Glutamatergic neuron (in vitro differentiated cells): ENCODE data around the gene CCDC154. TPM values are rescaled to one million over a fixed set of nuclear protein-coding genes. Genes with fewer than 3 reads are reported as not detected.

Source experiments
- DNase-seq: peaks from one replicate; pipeline ENCODE4 v3.0.0; 2022
- H3K27ac Mint-ChIP-seq: one replicate; pipeline ENCODE4 v1.8.0; 2020; ENCODE audit warnings: mild to moderate bottlenecking, mixed read lengths, inconsistent platforms; ENCODE audit not compliant: unreplicated experiment
- H3K27me3 Mint-ChIP-seq: one replicate; pipeline ENCODE4 v1.8.0; 2020; ENCODE audit warnings: mild to moderate bottlenecking, moderate library complexity, mixed read lengths, inconsistent platforms; ENCODE audit not compliant: unreplicated experiment
- H3K36me3 Mint-ChIP-seq: one replicate; pipeline ENCODE4 v1.8.0; 2020; ENCODE audit warnings: mild to moderate bottlenecking, mixed read lengths, inconsistent platforms; ENCODE audit not compliant: unreplicated experiment
- H3K4me1 Mint-ChIP-seq: one replicate; pipeline ENCODE4 v1.8.0; 2020; ENCODE audit warnings: mild to moderate bottlenecking, low read depth, mixed read lengths, inconsistent platforms; ENCODE audit not compliant: unreplicated experiment
- H3K4me3 Mint-ChIP-seq: one replicate; pipeline ENCODE4 v1.8.0; 2020; ENCODE audit warnings: mild to moderate bottlenecking, mixed read lengths, inconsistent platforms; ENCODE audit not compliant: unreplicated experiment
- H3K9me3 Mint-ChIP-seq: one replicate; pipeline ENCODE4 v1.8.0; 2020; ENCODE audit warnings: mild to moderate bottlenecking, moderate library complexity, mixed read lengths, inconsistent platforms; ENCODE audit not compliant: unreplicated experiment
- total RNA-seq: library from RNA; stranded (reverse); fragmentation: NEBNext Ultra II Directional; extraction: Animal tissue kit (Norgen Biotek cat#: 25700); gene quantifications from one replicate; pipeline ENCODE4 v1.2.1, GENCODE V29; 2021; ENCODE audit not compliant: unreplicated experiment
- TF ChIP-seq, protein P1 (sequence below): fragments of 200-600 bp; sonication (generic); IDR thresholded peaks from one replicate; pipeline ENCODE4 v1.5.0; 2021; ENCODE audit not compliant: partially characterized antibody, unreplicated experiment

Gene CCDC154
- total RNA-seq, 1 donor from 2014 or later = 4.2 TPM

DNA sequence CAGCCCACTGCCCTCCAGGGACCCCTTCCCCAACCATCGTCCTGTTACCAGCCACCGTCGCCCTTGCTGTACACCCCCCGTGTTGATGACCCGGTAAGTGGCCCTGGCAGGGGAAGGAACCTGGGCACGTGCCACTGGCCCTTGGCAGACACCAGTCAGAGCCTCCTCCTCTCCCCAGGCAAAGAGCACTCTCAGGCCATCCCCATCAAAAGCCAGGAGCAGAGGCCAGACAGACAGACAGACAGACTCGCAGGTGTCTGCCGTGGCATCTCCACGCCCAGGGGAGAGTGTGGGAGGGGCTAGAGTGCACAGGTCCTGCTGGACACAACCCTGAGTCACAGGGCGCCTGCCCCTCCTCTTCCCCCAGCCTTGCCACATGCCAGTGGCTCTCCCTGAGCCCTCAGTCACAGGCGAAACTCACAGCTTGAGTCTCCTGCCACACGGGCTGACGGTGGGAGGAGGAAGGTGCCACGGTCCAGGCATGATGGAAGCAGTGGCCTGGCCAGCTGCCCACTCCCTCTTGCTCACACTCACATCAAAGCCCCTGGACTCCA lies 22.7 kb upstream of the CCDC154 start:
- no peak overlapping the region for H3K4me3 Mint-ChIP-seq
- H3K9me3 Mint-ChIP-seq = peaks cover 4% of the 10 kb centered on the region
- H3K4me1 Mint-ChIP-seq = peaks cover 3% of the 10 kb centered on the region
- no peak overlapping the region for H3K27ac Mint-ChIP-seq
- peaks cover 3% of the 10 kb centered on the region for H3K27me3 Mint-ChIP-seq
- no peaks in the 10 kb centered on the region for H3K36me3 Mint-ChIP-seq
- no peak for DNase-seq
- TF ChIP-seq, protein P1, sequence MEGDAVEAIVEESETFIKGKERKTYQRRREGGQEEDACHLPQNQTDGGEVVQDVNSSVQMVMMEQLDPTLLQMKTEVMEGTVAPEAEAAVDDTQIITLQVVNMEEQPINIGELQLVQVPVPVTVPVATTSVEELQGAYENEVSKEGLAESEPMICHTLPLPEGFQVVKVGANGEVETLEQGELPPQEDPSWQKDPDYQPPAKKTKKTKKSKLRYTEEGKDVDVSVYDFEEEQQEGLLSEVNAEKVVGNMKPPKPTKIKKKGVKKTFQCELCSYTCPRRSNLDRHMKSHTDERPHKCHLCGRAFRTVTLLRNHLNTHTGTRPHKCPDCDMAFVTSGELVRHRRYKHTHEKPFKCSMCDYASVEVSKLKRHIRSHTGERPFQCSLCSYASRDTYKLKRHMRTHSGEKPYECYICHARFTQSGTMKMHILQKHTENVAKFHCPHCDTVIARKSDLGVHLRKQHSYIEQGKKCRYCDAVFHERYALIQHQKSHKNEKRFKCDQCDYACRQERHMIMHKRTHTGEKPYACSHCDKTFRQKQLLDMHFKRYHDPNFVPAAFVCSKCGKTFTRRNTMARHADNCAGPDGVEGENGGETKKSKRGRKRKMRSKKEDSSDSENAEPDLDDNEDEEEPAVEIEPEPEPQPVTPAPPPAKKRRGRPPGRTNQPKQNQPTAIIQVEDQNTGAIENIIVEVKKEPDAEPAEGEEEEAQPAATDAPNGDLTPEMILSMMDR = no peak

DNA sequence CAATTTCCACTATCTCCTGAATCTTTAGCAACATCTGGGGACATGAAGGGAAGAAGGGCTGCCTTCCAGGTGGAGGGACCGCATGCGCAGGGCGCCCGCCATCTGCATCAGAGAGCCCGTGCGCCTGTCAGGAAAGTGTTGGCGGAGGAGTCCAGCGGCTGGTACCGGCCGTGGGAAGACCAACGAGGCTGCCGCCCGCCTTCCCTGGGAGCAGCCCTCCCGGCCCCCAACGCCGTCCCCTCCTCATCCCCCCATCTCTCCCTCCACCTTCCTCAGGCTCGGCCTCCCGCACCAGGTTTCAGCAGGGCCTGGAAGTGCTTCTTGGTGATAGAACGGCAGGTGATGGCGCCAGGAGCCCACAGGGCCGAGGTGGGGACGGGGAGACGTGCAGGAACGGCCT lies 21.7 kb upstream of the CCDC154 start:
- TF ChIP-seq, protein P1 = no peak
- H3K4me3 Mint-ChIP-seq = no peak overlapping the region
- H3K27ac Mint-ChIP-seq = no peak overlapping the region
- H3K4me1 Mint-ChIP-seq = no peaks in the 10 kb centered on the region
- H3K9me3 Mint-ChIP-seq = peaks cover 4% of the 10 kb centered on the region
- H3K27me3 Mint-ChIP-seq = peaks cover 3% of the 10 kb centered on the region
- H3K36me3 Mint-ChIP-seq = no peaks in the 10 kb centered on the region
- no peak for DNase-seq

DNA sequence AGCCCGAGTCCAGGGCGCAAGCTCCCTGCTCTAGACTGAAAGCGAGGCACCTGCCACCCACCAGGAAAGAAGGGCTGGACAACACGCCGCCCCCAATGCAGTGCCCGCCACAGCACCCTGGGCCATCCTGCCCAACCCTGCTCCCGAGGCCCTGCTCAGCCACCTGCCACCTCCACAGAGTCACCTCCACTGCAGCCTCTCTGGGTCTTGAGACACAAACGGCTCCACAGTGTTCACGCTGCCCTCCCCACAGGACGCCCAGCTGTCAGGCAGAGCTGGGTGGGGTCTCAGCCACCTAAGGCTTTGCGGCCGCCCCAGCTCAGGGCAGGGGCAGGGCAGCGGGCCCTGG lies 21.2 kb upstream of the CCDC154 start:
- H3K36me3 Mint-ChIP-seq = no peaks in the 10 kb centered on the region
- H3K27me3 Mint-ChIP-seq = peaks cover 3% of the 10 kb centered on the region
- H3K9me3 Mint-ChIP-seq = peaks cover 4% of the 10 kb centered on the region
- H3K4me1 Mint-ChIP-seq = no peaks in the 10 kb centered on the region
- TF ChIP-seq, protein P1 = no peak
- no peak overlapping the region for H3K27ac Mint-ChIP-seq
- no peak for DNase-seq
- H3K4me3 Mint-ChIP-seq = no peak overlapping the region

DNA sequence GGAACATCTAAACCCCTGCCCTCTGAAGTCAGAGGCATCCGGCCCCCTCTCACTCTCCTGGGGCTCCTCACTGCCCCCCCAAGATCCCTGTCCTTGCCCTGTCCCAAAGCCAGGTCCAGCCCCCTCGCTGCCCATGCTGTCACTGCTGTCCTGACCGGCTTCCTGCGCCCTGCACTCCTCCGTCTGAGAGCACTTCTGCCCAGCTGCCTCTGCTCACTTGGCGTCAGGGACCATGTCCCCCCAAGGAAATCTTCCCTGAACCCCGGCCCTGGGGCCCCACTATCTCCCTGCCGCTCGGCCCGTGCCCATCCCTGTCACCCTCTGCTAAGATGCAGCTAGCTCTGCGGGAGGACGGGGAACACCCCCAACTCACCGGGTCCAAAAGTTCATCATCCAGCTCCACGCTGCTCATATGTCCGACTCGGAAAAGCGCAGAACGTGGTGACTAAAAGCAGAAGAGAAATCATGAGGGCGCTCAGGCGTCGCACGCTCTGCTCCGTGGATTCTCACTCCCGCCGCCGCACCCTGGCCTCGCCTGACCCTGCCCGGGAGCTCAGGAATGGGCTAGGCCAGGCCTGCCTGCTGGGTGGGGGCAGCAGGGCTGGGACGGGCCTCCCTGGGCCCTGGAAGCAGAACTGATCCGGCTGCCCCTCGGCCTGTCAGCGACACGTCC lies 20.7 kb upstream of the CCDC154 start:
- Mint-ChIP-seq H3K9me3 (peaks cover 4% of the 10 kb centered on the region), H3K4me1 (no peaks in the 10 kb centered on the region), H3K27ac (no peak overlapping the region), H3K4me3 (no peak overlapping the region), H3K36me3 (no peaks in the 10 kb centered on the region), H3K27me3 (peaks cover 3% of the 10 kb centered on the region)
- no peak for DNase-seq
- TF ChIP-seq, protein P1 = no peak

DNA sequence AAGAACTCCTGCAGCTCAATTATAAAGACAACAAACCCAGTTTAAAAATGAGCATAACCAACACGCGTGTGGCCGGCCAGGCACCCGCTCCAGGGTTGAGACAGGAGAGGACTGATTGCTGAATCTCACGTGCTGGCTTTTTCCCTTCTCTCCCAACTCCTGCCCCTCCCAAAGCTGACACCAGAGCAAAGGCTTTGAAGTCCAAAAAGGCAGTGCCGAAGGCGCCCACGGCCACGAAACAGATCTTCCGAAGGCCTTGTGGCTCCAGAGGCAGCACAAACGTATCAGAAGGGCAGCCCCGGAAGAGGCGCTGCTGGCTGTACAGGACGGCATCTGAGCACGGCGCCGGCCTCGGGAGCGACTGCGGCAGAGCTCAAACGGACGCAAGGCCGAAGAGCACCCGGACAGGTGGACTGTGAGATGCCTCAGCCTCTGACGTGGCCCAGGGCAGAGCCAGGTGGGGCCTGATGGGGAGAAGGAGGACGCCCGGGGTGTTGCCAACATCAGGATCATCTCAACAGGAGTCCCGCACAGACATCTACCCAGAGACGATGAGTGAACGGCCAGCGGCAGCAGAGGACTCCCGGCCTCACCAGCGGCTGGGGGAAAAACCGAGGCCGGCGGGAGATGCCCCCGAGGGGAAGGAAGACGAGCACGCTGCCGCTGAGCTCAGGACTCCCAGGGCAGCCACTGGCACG lies 20.0 kb upstream of the CCDC154 start:
- Mint-ChIP-seq H3K36me3 (no peaks in the 10 kb centered on the region), H3K4me3 (no peak overlapping the region), H3K27me3 (peaks cover 3% of the 10 kb centered on the region), H3K9me3 (peaks cover 3% of the 10 kb centered on the region), H3K4me1 (no peaks in the 10 kb centered on the region), H3K27ac (no peak overlapping the region)
- TF ChIP-seq, protein P1 = no peak
- no peak for DNase-seq
